Hematopoietic multipotent progenitor cell (in vitro differentiated cells): ENCODE data around the gene PRSS27. TPM values are rescaled to one million over a fixed set of nuclear protein-coding genes. Genes with fewer than 3 reads are reported as not detected.

ENCODE experiments used
- DNase-seq, 3 donors: peaks; one replicate each; pipeline ENCODE4 v3.0.0-alpha.2; 2011 to 2015; ENCODE audit warnings: low read depth in 2 of 3, low spot score in 2 of 3
- total RNA-seq: library from RNA; depleted of rRNA; stranded (reverse); fragments of >200 nt; gene quantifications from one replicate; pipeline ENCODE4 v1.2.3, GENCODE V29; 2012

Gene PRSS27
- total RNA-seq, 1 donor: 3.2 TPM

DNA sequence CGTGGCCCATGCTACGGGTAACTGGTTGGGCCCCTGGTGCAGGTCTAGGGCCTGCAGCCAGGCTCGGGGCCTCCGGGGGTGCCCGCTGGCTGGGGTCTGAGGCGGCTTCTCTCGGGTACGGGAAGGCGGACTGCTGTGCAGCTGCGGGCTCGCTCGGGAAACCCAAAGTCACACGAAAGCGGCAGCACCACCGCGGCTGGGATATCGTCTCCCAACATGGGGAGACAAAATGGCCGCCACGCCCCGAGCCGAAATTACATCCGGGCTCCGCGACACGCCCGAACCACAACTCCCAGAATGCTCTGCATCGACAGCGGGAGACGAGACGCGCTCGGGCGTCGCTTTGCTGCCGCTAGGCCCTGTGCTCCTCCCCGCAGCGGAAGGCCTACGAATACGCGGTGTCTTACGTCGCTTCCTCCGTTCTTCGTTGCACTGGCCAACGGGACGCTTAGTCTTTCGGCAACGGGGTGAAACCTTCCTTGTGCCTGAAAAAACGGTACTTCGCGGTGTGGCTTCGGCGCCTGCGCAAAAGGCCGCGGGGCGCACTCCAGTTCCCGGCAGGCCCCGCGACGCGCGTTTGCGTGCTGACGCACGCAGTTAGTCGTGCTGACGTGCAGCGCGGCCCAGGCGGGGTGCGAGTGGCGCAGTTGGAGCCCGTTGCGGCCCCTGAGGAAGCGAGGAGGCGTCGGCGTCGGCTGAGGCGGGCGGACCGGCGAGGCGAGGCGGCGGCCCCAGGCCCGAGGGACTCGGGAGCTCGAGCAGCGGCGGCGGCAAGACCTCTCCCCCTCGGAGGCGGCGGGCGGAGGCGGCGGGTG is 32.2 kb upstream of the PRSS27 start, which contains the start of gene SRRM2:
SRRM2 (plus strand) TSS at position 604 of the 815 bp plus-strand sequence. CDS start 3,727 bp downstream, outside the sequence.
- DNase-seq: peak; percentile 97 to 99 (median 97)

DNA sequence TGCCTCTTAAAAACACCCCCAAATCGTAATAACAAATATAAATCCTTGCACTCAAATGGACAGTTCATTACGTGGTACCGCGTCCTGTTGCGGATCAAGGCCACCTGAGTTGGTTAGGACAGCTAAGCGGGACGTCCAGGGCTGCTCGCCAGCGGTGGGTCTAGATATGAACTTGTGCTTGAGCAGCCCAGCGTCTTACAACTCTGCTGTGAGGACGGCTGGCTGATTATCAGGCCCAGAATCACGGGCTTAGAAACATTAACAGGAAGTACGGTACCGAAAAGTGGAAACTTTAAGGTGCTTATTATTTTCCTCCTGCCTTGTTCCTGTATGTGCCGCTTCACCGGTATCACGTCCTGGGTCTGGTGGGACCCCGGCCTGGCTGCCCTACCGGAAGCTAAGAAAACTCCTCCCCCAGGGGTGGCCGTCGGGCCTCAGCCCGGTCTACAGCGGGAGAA is 31.6 kb upstream of the PRSS27 start:
- DNase-seq: no peak

DNA sequence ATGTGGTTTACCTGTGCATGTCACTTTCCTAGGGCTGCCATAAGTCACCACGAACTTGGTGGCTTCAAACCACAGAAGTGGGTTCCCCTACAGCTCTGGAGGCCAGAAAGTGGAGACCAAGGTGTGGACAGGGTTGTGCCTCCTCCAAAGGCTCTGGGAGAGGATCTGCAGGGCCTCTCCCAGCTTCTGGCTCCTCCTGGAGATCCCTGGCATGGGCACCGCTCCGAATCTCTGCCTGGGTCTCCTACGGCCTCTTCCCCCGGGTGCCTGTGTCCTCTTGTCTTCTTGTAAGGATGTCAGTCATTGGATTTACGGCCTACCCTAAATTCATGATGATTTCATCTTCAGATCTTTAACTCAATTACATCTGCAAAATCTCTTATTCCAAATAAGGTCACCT is 29.9 kb upstream of the PRSS27 start:
- no peak for DNase-seq

DNA sequence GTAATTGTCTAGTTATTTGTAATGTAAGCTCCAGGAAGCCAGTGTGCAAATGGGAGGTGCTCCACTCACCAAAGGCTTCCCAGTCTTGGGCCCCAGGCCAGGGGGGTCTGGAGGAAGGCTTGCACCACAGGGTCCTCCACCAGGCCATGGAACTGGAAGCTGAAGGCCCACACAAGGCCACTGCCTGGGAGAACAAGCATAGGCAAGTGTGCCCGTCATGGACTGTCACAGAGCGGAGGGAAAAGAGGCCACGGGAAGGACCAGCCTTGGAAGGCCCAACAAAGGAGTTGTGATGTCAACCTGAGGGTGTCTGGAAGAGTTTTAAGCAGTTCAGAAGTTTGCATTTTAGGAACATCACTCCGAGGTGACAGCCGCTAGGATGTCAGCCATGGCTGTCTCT is 29.5 kb upstream of the PRSS27 start:
- DNase-seq: no peak

DNA sequence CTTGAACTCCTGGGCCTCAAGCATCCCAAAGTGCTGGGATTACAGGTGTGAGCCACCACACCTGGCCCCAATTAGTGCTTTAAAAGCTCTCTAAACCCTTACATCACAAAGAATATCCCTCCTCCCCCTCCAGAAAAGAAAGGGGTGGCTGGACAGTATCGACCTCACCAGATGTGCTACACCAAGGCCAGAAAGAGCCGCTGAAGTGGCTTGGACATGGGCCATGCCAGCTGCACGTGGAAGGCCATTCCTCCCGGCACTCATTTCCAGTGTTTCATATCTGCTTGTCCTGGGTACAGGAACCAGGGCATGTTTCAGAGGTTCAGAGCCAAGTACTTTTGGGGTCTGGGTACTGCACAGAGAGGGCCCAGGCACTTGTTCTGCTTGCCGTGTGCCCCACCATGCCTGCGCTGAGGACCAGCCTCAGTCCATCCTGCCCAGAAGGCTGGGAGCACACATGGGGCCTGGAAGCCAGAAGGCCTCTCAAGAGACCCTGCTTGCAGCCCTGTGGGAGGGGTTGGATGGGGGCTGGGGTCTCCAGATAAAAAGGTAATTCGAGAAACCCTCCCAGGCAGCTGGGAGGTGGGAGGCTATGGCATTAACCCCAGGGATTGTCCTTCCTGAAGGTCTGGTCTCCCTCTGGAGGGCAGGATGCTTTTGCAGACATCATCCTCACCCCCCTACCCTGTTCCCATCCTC is 28.9 kb upstream of the PRSS27 start:
- no peak for DNase-seq

DNA sequence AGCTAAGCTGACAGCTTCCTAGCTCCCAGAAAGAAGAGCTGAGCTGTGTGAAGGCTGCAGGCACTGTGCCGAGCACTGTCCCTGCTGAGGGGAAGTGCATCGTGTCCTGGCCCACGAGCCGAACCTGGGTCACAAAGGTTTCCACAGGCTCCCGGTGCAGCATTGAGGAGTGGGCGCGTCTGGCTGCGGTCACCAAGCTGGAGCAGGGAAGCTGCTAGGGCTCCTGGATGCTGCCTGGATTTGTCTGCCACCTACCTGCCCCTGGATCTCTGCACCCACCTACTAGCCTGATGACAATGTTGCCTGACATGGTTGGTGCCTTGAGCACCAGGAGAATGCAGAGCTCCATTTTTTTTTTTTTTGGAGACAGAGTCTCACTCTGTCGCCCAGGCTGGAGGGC is 25.9 kb upstream of the PRSS27 start:
- no peak for DNase-seq

DNA sequence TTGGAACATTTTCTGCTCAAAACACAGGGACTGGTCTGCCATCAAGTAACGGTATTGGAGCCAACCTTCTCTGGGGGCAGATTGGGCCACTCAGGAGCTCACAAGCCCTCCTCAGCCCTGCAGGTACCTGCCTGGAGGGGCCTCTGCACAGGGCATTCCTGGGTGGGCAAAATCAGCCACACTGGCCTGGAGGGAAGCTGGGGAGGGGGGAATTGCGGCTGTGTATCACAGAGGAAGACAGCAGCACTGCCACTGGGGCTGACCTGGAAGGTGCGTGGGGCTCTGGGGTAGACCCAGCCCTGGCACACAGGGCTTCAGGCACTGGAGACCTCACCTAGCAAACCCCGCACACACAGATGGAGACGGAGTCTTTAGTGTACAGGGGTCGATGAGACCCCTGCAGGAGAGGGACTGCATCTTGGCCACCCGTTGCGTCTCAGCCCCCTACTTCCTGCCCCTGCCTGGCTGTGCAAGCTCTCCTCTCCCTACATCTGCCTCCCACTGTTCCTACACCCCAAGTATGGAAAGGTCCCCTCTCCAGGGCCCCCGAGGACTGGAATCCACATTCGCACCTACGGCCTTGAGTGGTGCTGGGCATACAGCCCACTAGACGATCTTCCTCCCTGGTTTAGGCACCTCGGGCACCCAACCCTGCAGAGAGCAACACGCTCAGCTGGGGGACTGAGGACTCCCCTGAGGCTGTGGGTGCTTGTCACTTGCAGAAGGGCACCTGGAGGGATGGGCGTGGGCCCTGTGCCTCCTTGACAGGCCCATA is 25.3 kb upstream of the PRSS27 start:
- DNase-seq: no peak

DNA sequence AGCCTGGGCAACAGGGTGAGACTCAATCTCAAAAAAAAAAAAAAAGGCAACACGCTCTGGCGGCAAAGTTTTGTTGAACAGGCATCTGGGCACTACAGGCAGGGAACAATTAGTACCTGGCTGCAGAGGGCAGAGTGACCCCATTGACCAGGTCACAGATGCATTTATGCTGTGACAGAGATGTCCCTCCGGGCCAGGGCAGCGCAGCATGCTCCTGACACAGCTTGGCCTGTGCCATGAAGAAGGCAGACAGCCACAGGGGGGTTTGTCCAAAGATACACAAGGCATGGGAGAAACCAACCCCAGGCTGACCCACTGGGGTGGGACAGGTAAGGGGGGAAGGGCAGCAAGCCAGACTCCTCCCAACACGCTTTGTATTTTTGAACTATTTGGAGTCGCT is 24.7 kb upstream of the PRSS27 start:
- DNase-seq: no peak

DNA sequence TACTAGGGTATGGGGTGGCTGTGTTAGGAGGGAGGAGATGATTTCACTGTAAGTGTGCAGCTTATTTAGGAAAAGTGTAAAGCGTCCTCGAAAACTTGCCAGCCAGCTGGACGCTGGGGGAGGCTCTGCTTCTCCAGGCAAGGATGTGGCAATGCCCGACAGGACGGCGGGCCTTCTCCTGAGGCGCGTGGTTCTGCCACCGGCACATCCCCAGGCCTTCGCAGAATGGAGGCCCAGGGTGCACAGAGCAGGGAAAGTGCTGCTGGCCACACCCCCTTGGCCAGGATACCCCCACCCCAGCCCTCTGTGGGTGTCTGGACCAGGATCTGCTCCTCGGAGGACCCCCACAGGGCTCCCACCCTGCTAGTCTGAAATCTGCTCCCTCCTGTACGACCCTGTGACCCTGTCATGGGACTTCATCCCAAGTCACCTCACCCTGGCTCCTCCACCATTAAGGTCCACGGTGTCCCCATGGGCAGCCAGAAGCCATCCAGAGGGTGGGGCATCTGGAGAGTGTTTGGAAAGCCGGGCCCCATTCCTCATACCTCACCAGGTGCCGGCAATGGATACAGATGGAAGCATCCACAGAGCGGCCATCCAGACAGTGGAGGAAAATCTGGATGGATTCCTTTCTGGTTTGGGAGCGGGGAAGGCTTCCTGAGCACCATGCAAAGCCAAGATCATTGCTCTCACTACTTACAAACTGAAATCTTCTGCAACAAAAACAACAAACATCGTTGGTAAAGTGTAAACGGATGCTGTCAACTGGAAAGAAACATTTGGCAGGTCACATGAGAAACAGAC is 23.2 kb upstream of the PRSS27 start:
- no peak for DNase-seq

DNA sequence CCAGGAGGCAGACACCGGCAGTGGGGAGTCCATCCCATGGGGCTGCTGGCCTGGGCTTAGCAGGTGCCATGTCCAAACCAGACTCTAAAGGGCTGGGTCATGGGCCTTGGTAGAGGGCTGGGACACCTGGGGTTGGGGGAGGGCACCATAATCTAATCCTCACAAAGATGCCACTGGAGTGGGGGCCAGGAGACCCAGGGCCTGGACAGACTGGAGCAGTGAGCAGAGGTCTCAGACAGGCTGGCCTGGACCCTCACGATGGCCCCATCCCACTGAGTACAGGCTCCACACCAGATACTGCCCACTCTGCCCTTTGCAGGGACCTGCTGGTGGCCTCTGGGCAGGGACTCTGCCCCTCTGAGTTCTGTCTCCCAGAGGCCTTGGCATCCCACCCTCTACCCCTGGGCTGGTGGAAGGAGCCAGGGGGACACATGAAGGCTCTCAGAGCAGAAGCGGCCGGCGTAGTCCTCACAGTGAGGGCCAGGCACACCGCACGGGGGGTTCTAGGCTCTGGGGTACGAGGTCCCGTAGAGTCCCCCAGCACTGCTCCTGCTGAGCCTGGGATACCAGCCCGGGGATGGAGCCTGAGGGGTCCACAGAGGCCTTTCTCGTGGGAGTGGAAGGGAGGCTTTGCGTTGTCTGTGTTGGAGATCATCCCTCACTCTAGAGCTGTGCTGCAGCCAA is 22.4 kb upstream of the PRSS27 start:
- no peak for DNase-seq

DNA sequence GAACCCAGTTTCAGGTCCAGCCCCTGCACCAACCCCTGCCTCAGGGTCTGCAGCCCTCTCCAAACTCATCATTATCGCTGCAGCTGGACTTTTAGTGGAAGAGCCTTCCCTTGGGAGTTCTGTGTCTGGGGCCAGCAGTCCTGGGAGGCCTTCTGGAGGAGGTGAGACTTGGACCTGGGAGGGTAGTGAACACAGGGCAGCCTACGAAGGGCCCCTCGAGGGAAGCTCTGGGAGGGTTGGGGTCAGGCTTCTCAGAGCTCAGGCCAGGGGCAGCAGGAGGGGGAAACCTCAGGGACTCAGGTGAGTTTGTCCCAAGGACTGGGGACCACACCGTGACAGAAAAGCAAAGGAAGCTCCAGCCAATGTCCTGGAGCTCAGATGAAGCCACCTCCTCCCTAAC is 21.1 kb upstream of the PRSS27 start:
- DNase-seq: no peak

DNA sequence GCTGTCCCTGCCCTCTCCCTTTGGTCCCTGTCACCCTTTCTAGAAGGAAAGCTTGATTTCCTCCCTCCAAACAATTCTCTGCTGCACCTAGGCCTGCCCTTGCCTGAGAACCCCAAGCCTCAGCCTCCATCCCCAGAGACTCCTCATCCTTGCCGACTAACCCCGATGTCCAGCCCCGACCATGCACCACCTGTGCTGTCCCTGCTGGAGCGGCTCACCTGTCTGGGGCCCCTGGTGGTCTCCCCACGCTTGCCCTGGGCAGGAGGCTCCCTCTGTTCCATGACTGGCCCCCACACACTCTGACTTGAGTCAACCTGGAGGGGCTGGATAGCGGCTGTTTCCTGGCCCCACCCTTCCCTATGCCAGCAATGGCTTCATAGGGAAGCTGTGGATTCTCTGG is 20.5 kb upstream of the PRSS27 start:
- no peak for DNase-seq

DNA sequence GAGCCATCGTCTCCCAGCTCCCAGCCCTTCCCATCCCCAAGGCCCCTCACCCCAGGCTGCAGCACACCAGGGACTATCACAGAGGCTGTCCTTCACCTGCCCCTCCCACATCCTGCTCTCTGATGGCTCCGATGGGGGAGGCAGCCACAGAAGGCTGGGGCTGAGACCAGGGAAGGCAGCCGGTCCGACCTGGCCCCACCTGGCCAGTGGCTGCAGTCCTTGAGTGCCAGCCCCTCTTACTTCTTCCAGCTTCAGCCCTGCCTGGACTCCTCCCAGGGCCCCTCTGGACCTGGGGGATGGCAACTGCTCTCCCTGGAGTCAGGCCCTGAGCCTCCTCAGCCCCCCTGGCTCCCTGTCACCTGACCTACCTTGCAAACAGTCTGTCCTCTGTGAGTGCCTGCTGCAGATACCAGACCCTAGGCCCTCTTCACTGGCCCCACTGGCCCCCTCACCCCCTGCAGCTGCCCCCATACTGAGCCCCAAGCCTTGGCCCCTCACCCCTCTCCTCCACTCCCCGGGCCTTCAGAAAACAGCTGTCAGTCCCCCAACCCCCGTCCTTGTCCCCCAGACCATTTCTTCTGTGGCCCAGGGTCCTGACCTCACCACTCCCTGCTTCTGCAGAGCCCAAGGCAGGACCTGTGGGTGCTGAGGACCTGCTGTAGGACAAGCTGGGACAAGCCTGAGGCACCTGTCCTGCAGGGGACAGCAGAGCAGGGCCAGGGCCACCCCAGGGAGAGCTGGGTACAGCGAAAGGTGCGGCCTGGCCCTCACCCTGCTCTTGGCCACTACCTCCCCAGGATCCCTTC is 19.8 kb upstream of the PRSS27 start:
- no peak for DNase-seq

DNA sequence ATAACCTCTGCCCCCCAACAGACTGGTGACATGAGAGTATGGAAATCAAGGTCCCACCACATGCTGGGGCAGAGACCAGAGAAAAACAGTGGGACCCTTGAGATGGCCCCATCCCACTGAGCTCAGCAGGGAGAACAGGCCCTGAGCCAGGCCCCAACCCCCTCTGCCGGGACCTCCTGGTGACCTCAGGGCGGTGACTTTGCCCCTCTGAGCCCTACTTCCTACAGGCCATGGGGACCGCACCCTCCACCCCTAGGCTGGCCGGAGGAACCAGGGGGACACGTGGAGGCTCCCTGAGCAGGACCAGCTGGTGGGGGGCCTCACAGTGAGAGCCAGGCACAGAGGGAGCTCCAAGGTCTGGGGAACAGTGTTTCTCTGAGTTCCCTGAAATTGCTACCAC is 18.6 kb upstream of the PRSS27 start:
- no peak for DNase-seq

DNA sequence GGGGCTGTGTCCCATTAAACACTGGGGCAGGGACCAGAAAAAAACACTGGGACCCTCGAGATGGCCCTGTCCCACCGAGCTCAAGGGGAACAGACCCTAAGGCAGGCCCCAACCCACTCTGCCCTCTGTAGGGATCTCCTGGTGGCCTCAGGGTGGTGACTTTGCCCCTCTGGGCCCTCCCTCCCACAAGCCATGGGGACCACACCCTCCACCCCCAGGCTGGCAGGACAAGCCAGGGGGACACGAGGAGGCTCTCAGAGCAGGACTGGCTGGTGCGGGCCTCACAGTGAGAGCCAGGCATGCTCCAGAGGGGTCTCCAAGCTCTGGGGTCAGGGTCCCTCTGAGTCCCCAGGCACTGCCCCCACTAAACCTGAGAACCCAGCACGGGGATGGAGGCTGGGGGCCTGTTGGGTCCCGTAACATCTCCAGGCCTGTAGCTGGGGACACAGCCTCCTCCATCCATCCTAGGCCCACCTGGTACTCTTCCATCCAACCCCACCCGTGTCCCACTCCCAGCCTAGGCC is 17.9 kb upstream of the PRSS27 start:
- no peak for DNase-seq

DNA sequence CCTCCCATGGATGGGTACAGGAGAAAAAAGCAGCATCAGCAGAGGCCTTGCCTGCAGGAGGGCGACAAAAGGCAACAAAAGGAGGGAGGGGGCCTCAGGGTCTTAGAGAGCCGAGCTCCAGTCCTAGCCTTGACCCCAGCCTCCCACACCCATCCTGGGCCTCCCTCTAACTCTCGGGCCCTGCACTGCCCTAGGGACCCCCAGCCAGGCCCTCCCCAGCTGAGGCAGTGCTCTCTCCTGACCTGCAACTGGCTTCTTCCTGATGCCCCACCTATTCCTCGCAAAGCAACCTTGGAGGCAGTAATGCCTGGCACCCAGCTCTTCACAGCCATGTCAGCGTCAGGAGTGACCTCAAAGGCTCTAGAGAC is 17.2 kb upstream of the PRSS27 start:
- no peak for DNase-seq

DNA sequence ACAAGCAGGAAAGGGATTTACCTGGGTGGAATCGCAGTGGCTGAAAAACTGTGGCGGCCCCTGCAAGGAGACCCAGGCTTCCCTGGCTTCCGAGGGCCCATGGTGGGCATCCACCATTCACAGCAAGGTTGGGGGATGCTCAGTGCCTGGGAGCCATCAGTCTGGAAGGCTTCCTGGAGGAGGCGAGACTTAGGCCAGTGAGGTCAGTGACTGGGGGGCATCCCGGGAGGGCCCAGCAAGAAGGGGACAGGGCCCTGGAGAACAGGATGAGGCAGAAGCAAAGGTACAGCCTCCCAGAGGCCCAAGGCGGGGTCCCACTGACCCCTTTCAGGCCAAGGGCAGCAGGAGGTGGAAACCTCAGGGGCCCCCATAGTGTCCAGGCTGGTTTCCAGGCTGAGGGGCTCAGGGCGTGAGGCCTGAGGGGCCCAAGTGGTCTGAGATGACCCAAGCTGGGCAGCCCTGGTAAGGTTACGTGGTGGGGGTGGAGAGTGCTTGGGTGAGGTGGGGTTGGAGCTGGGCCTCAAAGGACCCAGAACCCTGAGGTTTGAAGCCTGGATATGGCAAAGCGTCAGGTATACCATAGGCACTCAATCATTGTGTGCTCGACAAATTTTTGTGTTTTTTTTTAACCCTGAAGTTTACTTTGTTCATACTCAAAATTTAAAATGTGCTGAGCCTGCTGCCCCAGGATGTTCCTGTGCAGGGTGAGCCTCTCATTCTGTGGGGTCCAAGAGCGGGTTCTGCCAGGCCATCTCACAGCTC is 16.6 kb upstream of the PRSS27 start:
- DNase-seq: no peak

DNA sequence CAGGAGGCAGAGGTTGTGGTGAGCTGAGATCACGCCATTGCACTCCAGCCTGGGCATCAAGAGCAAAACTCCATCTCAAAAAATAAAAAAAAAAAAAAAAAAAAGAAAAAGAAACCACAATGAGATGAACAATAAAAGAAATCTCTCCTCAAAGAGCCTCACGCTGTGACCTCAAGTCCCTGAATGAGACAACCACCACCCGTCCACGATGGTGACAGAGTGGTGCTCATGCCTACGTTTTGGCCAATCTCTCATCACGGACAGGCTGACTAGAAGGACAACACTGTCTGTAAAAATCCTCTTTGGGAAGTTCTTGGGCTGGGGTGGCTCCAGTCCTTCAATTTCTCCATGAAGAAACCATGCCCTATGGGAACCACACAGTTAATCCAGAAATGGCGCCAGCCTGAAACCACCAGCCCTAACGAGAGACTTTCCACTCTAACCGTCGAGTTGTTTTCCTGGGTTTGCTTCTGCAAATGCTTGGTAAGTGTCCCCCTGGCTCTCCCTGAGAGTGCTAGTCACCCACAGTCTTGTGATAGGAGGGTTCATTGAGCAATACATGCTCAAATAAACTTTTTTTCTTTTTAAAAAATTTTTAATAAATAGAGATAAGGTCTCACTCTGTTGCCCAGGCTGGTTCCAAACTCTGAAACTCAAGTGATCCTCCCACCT is 15.0 kb upstream of the PRSS27 start:
- DNase-seq: no peak
